Skeletal muscle tissue (tissue), 4 donors: ENCODE data around the gene IGHMBP2. TPM values are rescaled to one million over a fixed set of nuclear protein-coding genes. Genes with fewer than 3 reads are reported as not detected.

Experiments
- H3K27ac ChIP-seq: one replicate; pipeline ENCODE4 v1.7.0; 2013; ENCODE audit warnings: mild to moderate bottlenecking, low read depth, low read length, inconsistent platforms
- H3K27me3 ChIP-seq, 3 donors: one replicate each; pipeline ENCODE4 v1.7.0; 2013; ENCODE audit warnings: low read length in 3 of 3; ENCODE audit not compliant: control insufficient read depth in 3 of 3, insufficient read depth in 3 of 3
- H3K36me3 ChIP-seq, 3 donors: one replicate each; pipeline ENCODE4 v1.7.0; 2013; ENCODE audit warnings: low read length in 3 of 3; ENCODE audit not compliant: control insufficient read depth in 3 of 3, insufficient read depth in 3 of 3
- H3K4me1 ChIP-seq, 3 donors: one replicate each; pipeline ENCODE4 v1.7.0; 2013; ENCODE audit warnings: low read length in 3 of 3, mild to moderate bottlenecking in 3 of 3; ENCODE audit not compliant: control insufficient read depth in 3 of 3, insufficient read depth in 3 of 3
- H3K4me3 ChIP-seq, 3 donors: one replicate each; pipeline ENCODE4 v1.7.0; 2013; ENCODE audit warnings: low read length in 3 of 3
- H3K9ac ChIP-seq, 3 donors: one replicate each; pipeline ENCODE4 v1.7.0; 2013; ENCODE audit warnings: low read length in 3 of 3, mild to moderate bottlenecking in 3 of 3, moderate library complexity in 2 of 3, low read depth in 1 of 3
- H3K9me3 ChIP-seq, 3 donors: one replicate each; pipeline ENCODE4 v1.7.0; 2013; ENCODE audit warnings: low read length in 3 of 3; ENCODE audit not compliant: control insufficient read depth in 3 of 3
- total RNA-seq: library from RNA; depleted of rRNA; stranded (reverse); fragments of >200 nt; gene quantifications from one replicate; pipeline ENCODE4 v1.2.3, GENCODE V29; 2014
- donor health status: Osteomylitis.

IGHMBP2 gene
- total RNA-seq, 1 donor from 2014 or later: 11.0 TPM

DNA sequence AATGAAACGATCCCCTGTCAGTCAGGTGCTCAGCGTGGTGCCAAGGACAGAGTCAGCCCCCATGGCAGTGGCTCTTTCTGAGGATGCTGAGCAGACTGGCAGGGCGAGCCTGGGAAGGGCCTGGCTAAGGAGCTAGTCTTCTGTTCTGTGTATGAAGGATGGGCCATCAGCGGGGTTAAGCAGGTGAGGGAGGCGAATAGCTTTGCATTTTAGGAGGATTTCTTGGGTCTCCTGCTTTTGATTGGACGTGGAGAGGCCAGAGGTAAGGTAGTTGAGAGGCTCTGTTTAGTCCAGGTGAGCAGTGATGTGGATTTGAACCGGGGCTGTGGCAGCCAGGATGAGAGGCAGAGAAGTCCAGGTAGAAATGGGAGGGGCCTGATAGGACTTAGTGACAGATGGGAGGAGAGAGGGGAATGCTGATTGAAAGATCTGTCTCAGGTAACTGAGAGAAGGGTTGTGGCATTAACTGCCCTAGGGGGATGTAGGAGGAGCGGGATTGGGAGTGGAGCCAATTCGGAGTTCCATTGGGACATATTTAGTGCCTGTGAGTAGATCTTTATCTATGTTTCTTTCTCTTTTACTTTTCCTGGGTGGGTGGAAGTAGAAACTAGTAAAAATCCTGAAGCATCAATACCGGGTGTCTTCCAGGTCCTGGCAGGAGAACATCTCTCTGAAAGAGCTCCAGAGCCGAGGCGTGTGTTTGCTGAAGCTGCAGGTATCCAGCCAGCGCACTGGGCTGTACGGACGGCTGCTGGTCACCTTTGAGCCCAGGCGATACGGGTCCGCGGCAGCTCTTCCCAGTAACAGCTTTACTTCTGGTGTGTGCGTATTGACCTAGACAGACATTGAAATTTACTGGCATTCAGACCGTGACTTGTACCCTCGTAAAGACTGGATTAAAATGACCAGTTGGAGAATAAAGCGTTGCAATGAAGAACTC, 2.0 kb downstream of the IGHMBP2 start:
- peak overlapping the region in 2 of 3 donors; percentile 91 to 100 for H3K4me3 ChIP-seq
- peak overlapping the region in 2 of 3 donors; percentile 35 to 42 for H3K9ac ChIP-seq
- H3K36me3 ChIP-seq: peaks cover 16 to 26% (median 18%) of the 10 kb centered on the region in 3 donors
- H3K9me3 ChIP-seq: no peaks in the 10 kb centered on the region
- peaks cover 24 to 35% (median 28%) of the 10 kb centered on the region in 3 donors for H3K4me1 ChIP-seq
- no peak overlapping the region for H3K27ac ChIP-seq
- no peaks in the 10 kb centered on the region for H3K27me3 ChIP-seq

- Histone ChIP-seq H3K27me3 (no peaks in the 10 kb centered on the region), H3K4me1 (peaks cover 12 to 25% (median 20%) of the 10 kb centered on the region in 3 donors), H3K9me3 (no peaks in the 10 kb centered on the region), H3K4me3 (no peak overlapping the region), H3K36me3 (peaks cover 33 to 41% (median 39%) of the 10 kb centered on the region in 3 donors), H3K27ac (no peak overlapping the region), H3K9ac (no peak overlapping the region)
Measured at GRCh38 chr11:68908273-68908672, 4.6 kb downstream of the IGHMBP2 start.

DNA sequence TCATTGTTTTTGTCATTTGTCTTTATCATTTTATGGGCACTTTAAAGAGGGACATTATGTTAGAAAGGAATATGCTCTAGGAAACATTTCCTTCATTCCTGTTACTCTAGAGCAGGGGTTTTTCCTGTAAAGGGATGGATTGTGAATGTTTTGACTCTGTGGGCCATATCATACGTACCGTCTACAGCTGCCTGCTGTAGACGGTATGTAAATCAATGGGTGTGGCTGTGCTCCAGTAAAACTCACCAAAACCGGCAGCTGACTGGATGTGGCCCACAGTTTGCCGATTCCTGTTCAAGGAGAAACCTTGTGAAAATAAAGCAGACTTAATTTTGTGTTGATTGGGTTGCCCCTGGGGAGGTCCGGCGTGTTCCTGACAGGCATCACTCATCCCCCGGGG, 7.3 kb downstream of the IGHMBP2 start:
- Histone ChIP-seq H3K9ac (no peak overlapping the region), H3K27me3 (no peaks in the 10 kb centered on the region), H3K36me3 (peaks cover 47 to 62% (median 59%) of the 10 kb centered on the region in 3 donors), H3K4me3 (no peak overlapping the region), H3K9me3 (no peaks in the 10 kb centered on the region), H3K27ac (no peak overlapping the region), H3K4me1 (peaks cover 0 to 6% (median under 1%) of the 10 kb centered on the region in 3 donors)

DNA sequence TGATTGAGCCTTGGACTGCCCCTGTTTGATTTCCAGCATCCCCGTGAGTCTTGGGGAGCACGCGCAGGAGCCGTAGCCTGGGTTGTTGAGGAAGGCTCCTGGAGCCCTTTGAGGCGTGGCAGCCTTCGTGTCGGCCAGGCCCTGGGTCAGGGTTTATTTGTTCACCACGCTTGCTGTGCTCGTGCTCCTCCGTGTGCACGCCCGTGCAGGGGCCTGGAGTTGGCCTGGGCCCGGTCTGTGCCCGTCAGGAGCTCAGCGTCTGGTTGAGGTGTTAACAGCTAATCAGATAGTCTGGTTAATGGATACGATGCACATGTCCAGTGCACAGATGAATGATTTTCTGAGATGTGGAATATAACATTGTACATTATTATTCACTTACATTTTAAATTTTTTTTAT, 8.0 kb downstream of the IGHMBP2 start:
- Histone ChIP-seq H3K36me3 (peaks cover 54 to 69% (median 67%) of the 10 kb centered on the region in 3 donors), H3K4me3 (no peak overlapping the region), H3K27ac (no peak overlapping the region), H3K9ac (no peak overlapping the region), H3K4me1 (peaks cover 0 to 6% (median 0%) of the 10 kb centered on the region in 3 donors), H3K9me3 (no peaks in the 10 kb centered on the region), H3K27me3 (no peaks in the 10 kb centered on the region)

- Histone ChIP-seq H3K4me3 (no peak overlapping the region), H3K27me3 (no peaks in the 10 kb centered on the region), H3K36me3 (peaks cover 54 to 70% (median 64%) of the 10 kb centered on the region in 3 donors), H3K4me1 (peaks cover 0 to 6% (median 0%) of the 10 kb centered on the region in 3 donors), H3K9ac (no peak overlapping the region), H3K9me3 (no peaks in the 10 kb centered on the region), H3K27ac (no peak overlapping the region)
Measured at GRCh38 chr11:68912254-68912653, 8.6 kb downstream of the IGHMBP2 start.

GRCh38 chr11:68913188-68913587, 9.5 kb downstream of the IGHMBP2 start:
- Histone ChIP-seq H3K4me1 (peaks cover 0 to 4% (median 0%) of the 10 kb centered on the region in 3 donors), H3K27me3 (no peaks in the 10 kb centered on the region), H3K9ac (no peak overlapping the region), H3K9me3 (no peaks in the 10 kb centered on the region), H3K27ac (no peak overlapping the region), H3K4me3 (no peak overlapping the region), H3K36me3 (peaks cover 55 to 76% (median 64%) of the 10 kb centered on the region in 3 donors)

GRCh38 chr11:68914761-68915160, 11.1 kb downstream of the IGHMBP2 start:
- peaks cover 51 to 74% (median 63%) of the 10 kb centered on the region in 3 donors for H3K36me3 ChIP-seq
- no peaks in the 10 kb centered on the region for H3K4me1 ChIP-seq
- H3K4me3 ChIP-seq: no peak overlapping the region
- no peaks in the 10 kb centered on the region for H3K27me3 ChIP-seq
- H3K9me3 ChIP-seq: no peaks in the 10 kb centered on the region
- no peak overlapping the region for H3K9ac ChIP-seq
- H3K27ac ChIP-seq: no peak overlapping the region

DNA sequence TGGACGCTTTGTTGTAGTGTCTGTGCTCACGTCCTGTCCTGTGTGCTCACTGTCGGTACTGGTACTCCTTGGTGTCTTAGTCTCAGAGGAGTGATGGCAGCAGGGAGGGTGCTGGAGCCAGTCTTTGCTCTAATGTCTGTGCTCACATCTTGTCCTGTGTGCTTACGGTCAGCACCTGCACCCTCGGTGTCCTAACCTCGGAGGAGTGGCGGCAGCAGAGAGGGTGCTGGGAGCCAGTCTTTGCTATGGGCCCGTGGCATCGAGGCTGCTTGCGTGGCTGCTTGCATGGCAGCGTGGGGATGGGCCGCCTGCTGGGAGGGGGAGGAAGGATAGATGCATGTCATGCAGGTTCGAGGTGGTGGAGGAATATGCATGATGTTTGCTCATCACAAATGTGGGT, 12.7 kb downstream of the IGHMBP2 start:
- H3K27ac ChIP-seq: no peak overlapping the region
- no peaks in the 10 kb centered on the region for H3K9me3 ChIP-seq
- peaks cover 36 to 69% (median 52%) of the 10 kb centered on the region in 3 donors for H3K36me3 ChIP-seq
- H3K4me3 ChIP-seq: no peak overlapping the region
- no peaks in the 10 kb centered on the region for H3K27me3 ChIP-seq
- H3K9ac ChIP-seq: no peak overlapping the region
- no peaks in the 10 kb centered on the region for H3K4me1 ChIP-seq

DNA sequence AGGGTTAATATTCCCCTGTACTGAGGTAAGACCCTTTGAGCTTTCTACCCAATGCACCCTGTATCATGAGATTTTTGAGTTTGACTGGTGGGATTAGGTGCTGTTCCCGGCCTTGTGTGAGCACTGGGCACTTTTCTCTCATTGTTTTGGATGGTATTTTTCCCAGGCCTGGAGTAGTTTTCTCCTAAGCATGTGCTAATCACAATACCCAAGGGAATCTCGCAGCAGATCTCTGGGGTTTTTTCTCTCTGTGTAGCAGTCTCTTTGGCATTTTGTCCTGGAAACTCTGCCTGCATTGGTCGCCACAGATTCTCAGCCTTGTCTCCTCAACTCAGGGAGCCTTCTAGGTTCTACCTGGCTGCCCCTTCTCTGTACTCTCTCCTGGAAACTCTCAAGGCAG, 19.9 kb downstream of the IGHMBP2 start:
- H3K4me3 ChIP-seq: no peak overlapping the region
- H3K9ac ChIP-seq: no peak overlapping the region
- H3K4me1 ChIP-seq: peaks cover 0 to 9% (median 0%) of the 10 kb centered on the region in 3 donors
- H3K27ac ChIP-seq: no peak overlapping the region
- H3K27me3 ChIP-seq: no peaks in the 10 kb centered on the region
- H3K36me3 ChIP-seq: peaks cover 15 to 47% (median 42%) of the 10 kb centered on the region in 3 donors
- peaks cover 0 to 7% (median 6%) of the 10 kb centered on the region in 3 donors for H3K9me3 ChIP-seq
